BLaER1 (cell line): ENCODE measurements around the gene DUOX2.
"Not testable (repeated sequence)": the region's sequence is repeated elsewhere in the genome, so short reads cannot be mapped to it uniquely, and the experiment has no call there.

Experiments
- H3K27ac ChIP-seq: shearing (Covaris generic); formaldehyde crosslinking; 2 replicates; pipeline ENCODE4 v1.8.1; 2022
- H3K27me3 ChIP-seq: shearing (Covaris generic); formaldehyde crosslinking; 2 replicates; pipeline ENCODE4 v1.8.1; 2022
- H3K36me3 ChIP-seq: shearing (Covaris generic); formaldehyde crosslinking; 2 replicates; pipeline ENCODE4 v1.8.1; 2022
- H3K4me1 ChIP-seq: shearing (Covaris generic); formaldehyde crosslinking; 2 replicates; pipeline ENCODE4 v1.8.1; 2022
- H3K4me2 ChIP-seq: shearing (Covaris generic); formaldehyde crosslinking; 2 replicates; pipeline ENCODE4 v1.8.1; 2022
- H3K4me3 ChIP-seq: shearing (Covaris generic); formaldehyde crosslinking; 2 replicates; pipeline ENCODE4 v1.8.1; 2022
- H3K9ac ChIP-seq: shearing (Covaris generic); formaldehyde crosslinking; 2 replicates; pipeline ENCODE4 v1.8.1; 2022
- H3K9me3 ChIP-seq: shearing (Covaris generic); formaldehyde crosslinking; 2 replicates; pipeline ENCODE4 v1.8.1; 2022
- H4K20me1 ChIP-seq: shearing (Covaris generic); formaldehyde crosslinking; 2 replicates; pipeline ENCODE4 v1.8.1; 2022
- Cebpa-rat ChIP-seq: shearing (Covaris generic); IDR thresholded peaks from 2 replicates; pipeline ENCODE4 v1.8.1; 2022

The DUOX2 gene

DNA sequence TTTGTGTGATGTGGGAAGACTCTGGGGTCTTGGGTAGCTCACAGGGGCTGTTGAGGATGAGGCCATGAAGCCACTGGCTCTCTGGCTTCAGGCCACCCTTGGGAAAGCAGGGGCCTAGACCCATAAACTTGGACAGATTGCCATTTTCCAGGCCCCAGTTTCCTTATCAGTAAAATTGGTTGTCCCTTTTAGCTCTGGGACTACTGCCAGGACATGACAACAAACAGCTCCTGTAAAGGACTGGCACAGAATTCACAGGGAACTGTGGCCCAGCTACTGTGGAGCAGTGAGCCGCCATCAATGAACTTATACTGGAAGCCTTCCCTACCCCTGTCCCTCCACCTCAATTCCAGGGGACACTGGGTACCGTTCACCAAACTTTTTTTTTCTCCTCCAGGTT lies 36.6 kb downstream of the DUOX2 start:
- H3K27ac ChIP-seq, H3K36me3 ChIP-seq, H3K4me2 ChIP-seq, H3K9ac ChIP-seq, H4K20me1 ChIP-seq, H3K4me3 ChIP-seq, H3K9me3 ChIP-seq, H3K4me1 ChIP-seq, H3K27me3 ChIP-seq: not testable (repeated sequence)

DNA sequence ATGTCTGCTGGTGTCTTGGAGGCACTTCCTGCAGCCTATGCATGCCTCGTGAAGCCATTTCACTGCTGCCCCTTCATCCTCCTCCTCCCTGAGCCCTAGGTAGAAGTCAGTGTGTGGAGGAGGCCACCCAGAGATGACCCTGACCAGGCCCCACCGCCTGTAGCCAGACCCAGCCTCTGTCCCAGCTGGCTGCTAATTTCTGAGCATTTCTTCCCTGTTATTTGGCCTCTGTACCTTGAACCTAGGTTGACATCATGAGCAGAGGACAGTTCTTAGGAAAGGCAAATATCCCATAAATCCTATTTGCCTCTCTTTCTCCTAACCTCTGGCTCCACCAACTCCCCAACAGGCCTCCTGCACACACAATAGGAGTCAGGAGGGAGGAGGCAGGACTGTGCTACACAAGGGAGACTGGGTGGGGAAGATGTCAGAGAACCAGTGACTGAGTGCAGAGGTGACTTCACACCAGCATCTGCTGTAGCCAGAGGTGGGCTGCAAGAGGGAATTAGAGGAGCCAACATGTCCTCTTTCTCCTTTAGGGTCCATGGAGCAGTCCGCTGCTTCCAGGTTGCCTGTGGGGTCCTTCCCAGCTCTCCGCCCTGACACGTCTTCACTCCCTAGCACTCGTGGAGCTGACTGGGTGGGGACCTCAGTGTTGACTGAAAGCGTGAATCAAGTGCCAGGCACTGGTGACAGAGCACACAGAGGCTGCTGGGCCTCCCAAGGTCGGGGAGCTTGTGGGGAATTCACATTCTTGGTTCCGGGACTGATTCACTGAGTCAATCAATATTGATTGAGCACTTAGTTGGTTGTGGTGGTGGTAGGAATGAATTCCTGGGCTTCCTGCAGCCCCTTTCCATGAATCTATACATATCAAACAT lies 38.3 kb downstream of the DUOX2 start:
- H3K9ac ChIP-seq, H3K4me2 ChIP-seq, H3K9me3 ChIP-seq, H3K4me1 ChIP-seq, H3K4me3 ChIP-seq, H3K27ac ChIP-seq, H4K20me1 ChIP-seq, H3K27me3 ChIP-seq: not testable (repeated sequence)
- H3K36me3 ChIP-seq: peaks cover 12% of the 10 kb centered on the region

DNA sequence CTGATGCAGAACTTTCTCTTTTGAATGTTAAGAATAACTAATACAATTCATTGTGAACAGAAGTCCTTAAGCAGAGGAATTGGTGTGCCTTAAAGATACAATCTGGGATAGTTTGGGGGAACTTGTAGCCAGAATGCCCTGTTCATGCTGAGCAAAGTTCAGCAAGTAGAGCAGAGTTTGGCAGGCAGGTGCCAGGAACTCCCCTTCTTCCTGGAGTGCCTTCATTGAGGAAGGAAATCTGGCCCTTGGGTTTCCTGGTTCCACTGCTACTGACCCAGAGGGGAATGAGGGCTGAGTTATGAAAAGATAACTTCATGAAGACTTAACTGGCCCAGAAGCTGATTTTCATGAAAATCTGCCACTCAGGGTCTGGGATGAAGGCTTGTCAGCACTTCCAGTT lies 40.4 kb downstream of the DUOX2 start:
- H3K27me3 ChIP-seq, H3K4me2 ChIP-seq, H3K9me3 ChIP-seq, H3K9ac ChIP-seq, H3K4me1 ChIP-seq, H3K27ac ChIP-seq, H3K4me3 ChIP-seq, H4K20me1 ChIP-seq: not testable (repeated sequence)
- peaks cover 31% of the 10 kb centered on the region for H3K36me3 ChIP-seq

DNA sequence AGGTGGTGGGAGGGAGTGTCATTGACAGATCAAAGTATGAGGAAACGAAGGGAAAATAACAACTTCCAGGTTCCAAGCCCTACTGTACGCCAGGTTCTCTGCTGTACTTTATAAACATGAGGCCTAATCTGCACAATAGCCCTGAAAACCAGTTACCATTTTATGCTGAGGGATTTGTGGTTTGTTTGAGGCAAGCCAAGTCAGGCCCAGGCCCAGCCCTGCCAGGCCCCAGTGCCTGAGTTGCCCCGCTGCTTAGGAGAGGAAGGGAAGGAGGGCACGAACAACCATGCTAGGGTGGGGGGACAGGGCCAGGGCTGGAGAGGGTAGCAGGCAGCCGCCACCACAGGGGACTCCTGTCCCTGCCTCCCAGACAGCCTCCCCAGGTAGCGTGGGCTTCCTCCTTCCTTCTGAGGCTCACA lies 44.0 kb downstream of the DUOX2 start:
- H3K4me1 ChIP-seq, H3K9ac ChIP-seq, H3K4me3 ChIP-seq: not testable (repeated sequence)

DNA sequence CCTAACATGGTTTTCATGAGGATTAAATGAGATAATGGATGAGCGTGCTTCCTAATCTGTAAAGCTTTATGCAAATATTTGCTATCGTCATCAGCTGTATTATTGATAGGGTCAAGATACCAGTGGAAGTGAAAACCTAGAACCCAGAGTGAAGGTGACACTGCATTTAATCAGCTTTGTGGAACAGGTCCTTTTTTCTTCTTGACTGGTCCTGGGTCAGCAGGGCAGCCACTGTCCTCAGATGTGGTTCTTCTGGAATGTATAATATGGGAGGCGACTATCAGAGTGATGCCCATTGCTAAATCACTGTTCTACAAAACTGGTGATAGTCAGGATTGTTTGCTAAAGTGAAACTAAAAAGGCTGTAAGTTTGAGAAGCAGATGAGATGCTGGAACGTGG lies 49.6 kb downstream of the DUOX2 start:
- TF ChIP-seq Cebpa-rat: no peak
- peaks cover 79% of the 10 kb centered on the region for H3K36me3 ChIP-seq
- no peaks in the 10 kb centered on the region for H3K27me3 ChIP-seq
- no peak overlapping the region for H3K4me3 ChIP-seq
- no peaks in the 10 kb centered on the region for H3K4me1 ChIP-seq
- peaks cover 2% of the 10 kb centered on the region; the same call in 1 of the 2 replicates for H3K9me3 ChIP-seq
- no peak overlapping the region for H3K9ac ChIP-seq
- H4K20me1 ChIP-seq: no peaks in the 10 kb centered on the region
- H3K27ac ChIP-seq: no peak overlapping the region
- no peak overlapping the region for H3K4me2 ChIP-seq

More for the DNA sequence above, 44.0 kb downstream of the DUOX2 start:
- H3K36me3 ChIP-seq: peaks cover 64% of the 10 kb centered on the region
- not testable (repeated sequence) for H3K27ac ChIP-seq, H3K4me2 ChIP-seq, H3K9me3 ChIP-seq, H4K20me1 ChIP-seq, H3K27me3 ChIP-seq

DNA sequence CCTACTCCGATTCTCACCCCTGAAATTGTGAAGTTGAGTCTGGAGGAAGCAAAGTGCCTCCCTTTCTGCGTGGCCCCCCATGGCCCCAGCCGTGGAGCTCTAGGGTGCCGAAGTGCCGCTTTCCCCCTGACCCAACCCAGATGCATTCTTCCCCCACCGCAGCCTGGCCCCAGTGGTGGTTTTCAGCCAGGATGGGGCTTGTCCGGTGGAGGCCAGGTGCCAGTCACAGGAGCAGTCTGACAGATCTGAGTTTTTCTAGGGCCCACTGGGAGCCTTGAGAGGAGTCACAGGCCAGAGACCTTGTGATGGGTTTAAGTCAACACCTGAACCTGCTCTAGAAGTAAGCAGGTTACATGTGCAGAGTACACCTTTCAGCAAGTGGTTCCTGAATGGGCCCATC lies 51.7 kb downstream of the DUOX2 start:
- not testable (repeated sequence) for H3K9ac ChIP-seq, H3K4me2 ChIP-seq, H3K4me3 ChIP-seq, H4K20me1 ChIP-seq, H3K27me3 ChIP-seq, H3K27ac ChIP-seq, H3K4me1 ChIP-seq
- Histone ChIP-seq H3K9me3 (peaks cover 23% of the 10 kb centered on the region), H3K36me3 (peaks cover 83% of the 10 kb centered on the region)

DNA sequence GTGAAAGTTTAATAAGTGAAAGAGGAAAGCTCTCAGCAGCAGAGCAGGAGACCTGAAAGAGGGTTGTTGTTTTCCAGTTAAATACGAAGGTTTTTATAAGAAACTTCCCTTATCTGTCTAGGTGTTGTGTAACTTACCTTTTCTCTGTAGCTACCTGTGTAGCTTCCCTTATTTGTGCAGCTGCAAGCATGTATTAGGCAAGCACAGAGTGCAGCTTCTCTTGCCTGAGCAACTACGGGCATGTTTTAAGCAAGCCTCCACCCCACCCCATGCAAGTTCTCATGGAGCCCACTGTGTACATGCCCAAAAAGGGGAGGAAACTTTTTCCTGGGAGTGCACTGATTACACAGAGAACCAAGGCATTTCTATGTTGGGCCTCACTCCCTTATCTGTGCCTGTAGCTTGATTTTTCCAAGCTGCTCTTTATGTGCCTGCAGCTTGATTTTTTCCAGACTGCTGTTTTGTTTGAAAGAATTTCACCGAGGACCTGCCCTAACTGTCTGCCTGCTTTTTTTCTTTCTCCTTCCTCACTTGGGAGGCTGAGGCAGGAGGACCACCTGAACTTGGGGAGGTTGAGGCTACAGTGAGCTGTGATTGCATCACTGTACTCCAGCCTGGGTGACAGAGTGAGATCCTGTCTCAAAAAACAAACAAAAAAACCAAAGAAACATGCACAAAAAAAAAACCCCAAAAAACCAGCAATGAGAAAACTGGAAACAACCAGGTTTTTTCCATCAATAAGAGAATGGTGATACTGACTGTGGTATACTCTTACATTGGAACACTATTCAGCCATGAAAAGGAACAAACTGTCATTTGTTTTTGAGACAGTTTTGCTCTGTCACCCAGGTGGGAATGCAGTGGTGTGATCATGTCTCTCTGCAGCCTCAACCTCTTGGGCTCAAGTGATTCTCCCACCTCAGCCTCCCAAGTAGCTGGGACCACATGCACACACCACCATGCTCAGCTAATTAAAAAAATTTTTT lies 55.0 kb downstream of the DUOX2 start:
- H3K9ac ChIP-seq, H4K20me1 ChIP-seq, H3K27ac ChIP-seq, H3K4me3 ChIP-seq, H3K4me2 ChIP-seq, H3K4me1 ChIP-seq, H3K27me3 ChIP-seq: not testable (repeated sequence)
- H3K9me3 ChIP-seq: peaks cover 33% of the 10 kb centered on the region
- peaks cover 61% of the 10 kb centered on the region for H3K36me3 ChIP-seq

DNA sequence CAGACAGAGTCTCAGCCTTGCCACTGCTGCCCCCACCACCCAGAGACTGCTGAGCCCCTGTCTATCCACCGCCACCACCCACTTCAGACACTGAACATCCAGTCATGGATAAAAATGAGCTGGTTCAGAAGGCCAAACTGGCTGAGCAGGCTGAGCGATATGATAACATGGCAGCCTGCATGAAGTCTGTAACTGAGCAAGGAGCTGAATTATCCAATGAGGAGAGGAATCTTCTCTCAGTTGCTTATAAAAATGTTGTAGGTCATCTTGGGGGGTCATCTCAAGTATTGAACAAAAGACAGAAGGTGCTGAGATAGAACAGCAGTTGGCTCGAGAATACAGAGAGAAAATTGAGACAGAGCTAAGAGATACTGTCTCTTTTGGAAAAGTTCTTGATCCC lies 61.3 kb downstream of the DUOX2 start:
- not testable (repeated sequence) for H3K27me3 ChIP-seq, H3K9ac ChIP-seq, H3K27ac ChIP-seq, H3K4me2 ChIP-seq, H4K20me1 ChIP-seq, H3K4me3 ChIP-seq, H3K4me1 ChIP-seq
- Histone ChIP-seq H3K36me3 (peaks cover 73% of the 10 kb centered on the region), H3K9me3 (peaks cover 72% of the 10 kb centered on the region)

DNA sequence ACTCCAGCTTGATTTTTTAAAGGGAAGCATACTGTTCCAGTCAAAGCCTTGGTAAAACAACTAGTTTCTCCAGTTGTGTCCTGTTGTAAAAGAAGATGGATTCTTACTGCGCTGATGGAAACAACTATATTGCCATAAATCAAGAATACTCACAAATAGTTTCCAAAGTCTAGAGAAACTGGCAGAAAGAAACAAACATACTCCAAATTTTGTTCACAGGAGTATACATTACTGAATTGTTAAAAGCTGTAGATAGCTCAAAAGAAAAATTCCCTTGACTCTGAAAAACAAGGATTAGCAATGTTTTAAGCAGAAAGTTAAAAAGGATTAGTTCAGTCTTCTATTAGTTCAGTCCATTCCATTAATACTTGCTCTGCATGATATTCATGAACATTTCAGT lies 63.4 kb downstream of the DUOX2 start:
- Histone ChIP-seq H3K9me3 (peaks cover 73% of the 10 kb centered on the region), H3K4me3 (no peak overlapping the region), H4K20me1 (no peaks in the 10 kb centered on the region)

More for the DNA sequence above, 63.4 kb downstream of the DUOX2 start:
- no peak overlapping the region for H3K27ac ChIP-seq
- no peak overlapping the region for H3K9ac ChIP-seq
- no peak overlapping the region for H3K4me2 ChIP-seq
- H3K4me1 ChIP-seq: no peaks in the 10 kb centered on the region
- peaks cover 76% of the 10 kb centered on the region for H3K36me3 ChIP-seq
- no peak for TF ChIP-seq Cebpa-rat
- no peaks in the 10 kb centered on the region for H3K27me3 ChIP-seq
